Esophagus muscularis mucosa (tissue), 4 donors: Measurements from ENCODE around the gene TEAD3.
"Not testable (repeated sequence)": the region's sequence is repeated elsewhere in the genome, so short reads cannot be mapped to it uniquely, and the experiment has no call there.

Experiments used
- EP300 ChIP-seq: sonication (generic); formaldehyde crosslinking; IDR thresholded peaks from one replicate; pipeline ENCODE4 v1.6.1; 2017; ENCODE audit warnings: antibody characterized with exemption
- POLR2A ChIP-seq: fragments of 450-650 bp; IDR thresholded peaks from one replicate; pipeline ENCODE4 v1.6.1; 2017; ENCODE audit warnings: antibody characterized with exemption, moderate library complexity, mild to moderate bottlenecking, low read depth
- POLR2AphosphoS5 ChIP-seq, 2 donors: sonication (generic); formaldehyde crosslinking; IDR thresholded peaks; one replicate each; pipeline ENCODE4 v1.6.1; 2017; ENCODE audit warnings: antibody characterized with exemption in 2 of 2
- TF ChIP-seq, protein P1 (sequence below), 3 experiments: fragments of 200-600 bp in 2 of 3; fragments of 450-650 bp in 1 of 3; sonication (generic) in 2 of 3; IDR thresholded peaks; one replicate each; pipeline ENCODE4 v1.5.1; 2017 to 2019; ENCODE audit warnings: antibody characterized with exemption in 3 of 3, mild to moderate bottlenecking in 2 of 3, moderate library complexity in 1 of 3

- TF ChIP-seq EP300; POLR2A; POLR2AphosphoS5 (IDR thresholded peaks at IDR 0.05): not testable (repeated sequence)
- TF ChIP-seq, protein P1, sequence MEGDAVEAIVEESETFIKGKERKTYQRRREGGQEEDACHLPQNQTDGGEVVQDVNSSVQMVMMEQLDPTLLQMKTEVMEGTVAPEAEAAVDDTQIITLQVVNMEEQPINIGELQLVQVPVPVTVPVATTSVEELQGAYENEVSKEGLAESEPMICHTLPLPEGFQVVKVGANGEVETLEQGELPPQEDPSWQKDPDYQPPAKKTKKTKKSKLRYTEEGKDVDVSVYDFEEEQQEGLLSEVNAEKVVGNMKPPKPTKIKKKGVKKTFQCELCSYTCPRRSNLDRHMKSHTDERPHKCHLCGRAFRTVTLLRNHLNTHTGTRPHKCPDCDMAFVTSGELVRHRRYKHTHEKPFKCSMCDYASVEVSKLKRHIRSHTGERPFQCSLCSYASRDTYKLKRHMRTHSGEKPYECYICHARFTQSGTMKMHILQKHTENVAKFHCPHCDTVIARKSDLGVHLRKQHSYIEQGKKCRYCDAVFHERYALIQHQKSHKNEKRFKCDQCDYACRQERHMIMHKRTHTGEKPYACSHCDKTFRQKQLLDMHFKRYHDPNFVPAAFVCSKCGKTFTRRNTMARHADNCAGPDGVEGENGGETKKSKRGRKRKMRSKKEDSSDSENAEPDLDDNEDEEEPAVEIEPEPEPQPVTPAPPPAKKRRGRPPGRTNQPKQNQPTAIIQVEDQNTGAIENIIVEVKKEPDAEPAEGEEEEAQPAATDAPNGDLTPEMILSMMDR (IDR thresholded peaks at IDR 0.05): not testable (repeated sequence)
Observed at GRCh38 chr6:35432702-35433101, 64.2 kb downstream of the TEAD3 start.
